Cerebellar nuclear complex (tissue), 1 donor: ENCODE measurements around the gene SIRT7.
"Not testable (repeated sequence)": the region's sequence is repeated elsewhere in the genome, so short reads cannot be mapped to it uniquely, and the experiment has no call there.

ENCODE experiments used
- DNase-seq, 2 experiments: peaks; one replicate each; lab custom pipeline; 2025; lab: John Stamatoyannopoulos, UW

The SIRT7 gene

GRCh38 chr17:81954131-81955057, 36.4 kb upstream of the SIRT7 start:
- no peak for DNase-seq

- DNase-seq, result not testable (repeated sequence)
Observed at GRCh38 chr17:81953443-81953842, 35.5 kb upstream of the SIRT7 start.

- DNase-seq, result no peak
Observed at GRCh38 chr17:81952792-81953228, 34.8 kb upstream of the SIRT7 start.

GRCh38 chr17:81951785-81952684, 34.1 kb upstream of the SIRT7 start:
- DNase-seq, result no peak

- no peak for DNase-seq
Observed at GRCh38 chr17:81950501-81950900, 32.5 kb upstream of the SIRT7 start.

GRCh38 chr17:81948635-81949378, 30.8 kb upstream of the SIRT7 start:
- DNase-seq, result no peak

- no peak for DNase-seq
Observed at GRCh38 chr17:81947189-81947588, 29.2 kb upstream of the SIRT7 start, which contains the start of gene MYADML2. TSS of gene MYADML2 (minus strand) at chr17:81947233. CDS start at chr17:81941741, 5,492 bp downstream.

GRCh38 chr17:81944858-81945257, 26.9 kb upstream of the SIRT7 start:
- no peak for DNase-seq

- no peak for DNase-seq
Observed at GRCh38 chr17:81942167-81942553, 24.2 kb upstream of the SIRT7 start.

- no peak for DNase-seq
Observed at GRCh38 chr17:81941484-81942166, 23.6 kb upstream of the SIRT7 start.

- no peak for DNase-seq
Observed at GRCh38 chr17:81940538-81941483, 22.8 kb upstream of the SIRT7 start.

- no peak for DNase-seq
Observed at GRCh38 chr17:81939881-81940385, 22.0 kb upstream of the SIRT7 start.

- no peak for DNase-seq
Observed at GRCh38 chr17:81939218-81939617, 21.2 kb upstream of the SIRT7 start.

- no peak for DNase-seq
Observed at GRCh38 chr17:81935709-81936084, 17.7 kb upstream of the SIRT7 start.

GRCh38 chr17:81934850-81935708, 17.1 kb upstream of the SIRT7 start:
- DNase-seq, result no peak

- no peak for DNase-seq
Observed at GRCh38 chr17:81934098-81934757, 16.3 kb upstream of the SIRT7 start.

GRCh38 chr17:81933178-81933699, 15.3 kb upstream of the SIRT7 start:
- DNase-seq, result no peak

- no peak for DNase-seq
Observed at GRCh38 chr17:81932333-81932983, 14.5 kb upstream of the SIRT7 start.
